Measurements from ENCODE around the gene PIGZ. TPM values are rescaled to one million over a fixed set of nuclear protein-coding genes. Genes with fewer than 3 reads are reported as not detected.

Gene PIGZ
- total RNA-seq, 2 donors from 2014 or later: 0.22 to 0.31 TPM

GRCh38 chr3:196969660-196970546, 1.3 kb upstream of the PIGZ start:
- Mint-ChIP-seq H3K9me3 (peaks cover 16% of the 10 kb centered on the region), H3K27ac (no peak overlapping the region), H3K4me1 (peaks cover 3% of the 10 kb centered on the region), H3K27me3 (ENCODE audit: insufficient read depth) (peaks cover 63% of the 10 kb centered on the region), H3K4me3 (peak overlapping the region; percentile 31), H3K36me3 (ENCODE audit: low read depth) (no peaks in the 10 kb centered on the region)
- Histone ChIP-seq H3K36me3 (ENCODE audit: control insufficient read depth, insufficient read depth, low read length) (no peaks in the 10 kb centered on the region), H3K4me1 (ENCODE audit: control insufficient read depth, insufficient read depth, low read length) (no peaks in the 10 kb centered on the region), H3K4me3 (ENCODE audit: low read length) (peak overlapping the region; percentile 67), H3K9ac (ENCODE audit: extremely low read depth, low read length, poor library complexity, severe bottlenecking) (no peak overlapping the region), H3K9me3 (ENCODE audit: control insufficient read depth, low read length) (peaks cover 8% of the 10 kb centered on the region), H3K27me3 (ENCODE audit: control insufficient read depth, insufficient read depth, low read length, poor library complexity, severe bottlenecking) (peaks cover 65% of the 10 kb centered on the region), H3K27ac (ENCODE audit: low read depth, low read length) (no peak overlapping the region)
- DNase-seq: peak; percentile 87
- WGBS, 2 experiments (ENCODE audit: insufficient coverage in 1 of 2, insufficient read length in 1 of 2): 10 to 25% methylated on average over 28 to 93 of the region's 100 CpGs
- TF ChIP-seq CTCF (conservative IDR thresholded peaks at IDR 0.05): peak; percentile 88

- Mint-ChIP-seq H3K27me3 (ENCODE audit: insufficient read depth) (peaks cover 70% of the 10 kb centered on the region), H3K27ac (no peak overlapping the region), H3K9me3 (peaks cover 16% of the 10 kb centered on the region), H3K4me1 (peaks cover 3% of the 10 kb centered on the region), H3K4me3 (peak overlapping the region; percentile 41), H3K36me3 (ENCODE audit: low read depth) (no peaks in the 10 kb centered on the region)
- Histone ChIP-seq H3K9ac (ENCODE audit: extremely low read depth, low read length, poor library complexity, severe bottlenecking) (no peak overlapping the region), H3K27ac (ENCODE audit: low read depth, low read length) (no peak overlapping the region), H3K4me3 (ENCODE audit: low read length) (peak overlapping the region; percentile 67), H3K9me3 (ENCODE audit: control insufficient read depth, low read length) (peaks cover 8% of the 10 kb centered on the region), H3K4me1 (ENCODE audit: control insufficient read depth, insufficient read depth, low read length) (no peaks in the 10 kb centered on the region), H3K27me3 (ENCODE audit: control insufficient read depth, insufficient read depth, low read length, poor library complexity, severe bottlenecking) (peaks cover 73% of the 10 kb centered on the region), H3K36me3 (ENCODE audit: control insufficient read depth, insufficient read depth, low read length) (no peaks in the 10 kb centered on the region)
- DNase-seq: peak; percentile 75
- WGBS, 2 experiments (ENCODE audit: insufficient coverage in 1 of 2, insufficient read length in 1 of 2): 0 to 1% methylated on average over 29 to 72 of the region's 72 CpGs
- no peak for TF ChIP-seq CTCF (conservative IDR thresholded peaks at IDR 0.05)
Measured at GRCh38 chr3:196969134-196969659, 564 bp upstream of the PIGZ start.

- Histone ChIP-seq H3K36me3 (ENCODE audit: control insufficient read depth, insufficient read depth, low read length) (no peaks in the 10 kb centered on the region), H3K27me3 (ENCODE audit: control insufficient read depth, insufficient read depth, low read length, poor library complexity, severe bottlenecking) (peaks cover 85% of the 10 kb centered on the region), H3K9me3 (ENCODE audit: control insufficient read depth, low read length) (peaks cover 8% of the 10 kb centered on the region), H3K9ac (ENCODE audit: extremely low read depth, low read length, poor library complexity, severe bottlenecking) (no peak overlapping the region), H3K4me1 (ENCODE audit: control insufficient read depth, insufficient read depth, low read length) (no peaks in the 10 kb centered on the region), H3K27ac (ENCODE audit: low read depth, low read length) (no peak overlapping the region), H3K4me3 (ENCODE audit: low read length) (peak overlapping the region; percentile 69)
- Mint-ChIP-seq H3K36me3 (ENCODE audit: low read depth) (no peaks in the 10 kb centered on the region), H3K9me3 (peaks cover 13% of the 10 kb centered on the region), H3K4me3 (peak overlapping the region; percentile 46), H3K27ac (no peak overlapping the region), H3K27me3 (ENCODE audit: insufficient read depth) (peaks cover 83% of the 10 kb centered on the region), H3K4me1 (peaks cover 3% of the 10 kb centered on the region)
- peak; percentile 47 for DNase-seq
- no peak for TF ChIP-seq CTCF (conservative IDR thresholded peaks at IDR 0.05)
- WGBS, 2 experiments (ENCODE audit: insufficient coverage in 1 of 2, insufficient read length in 1 of 2): 31 to 32% methylated on average over 29 to 35 of the region's 35 CpGs
Measured at GRCh38 chr3:196967412-196968232, 1.0 kb downstream of the PIGZ start.
